Thyroid gland (tissue), 4 donors: Measurements from ENCODE around the gene PLAGL2.

Experiments
- CTCF ChIP-seq, 6 experiments: fragments of 200-600 bp in 3 of 6; fragments of 450-650 bp in 3 of 6; sonication (generic) in 3 of 6; IDR thresholded peaks; one replicate each; pipeline ENCODE4 v1.5.1; 2016 to 2019; ENCODE audit warnings: antibody characterized with exemption in 6 of 6, mild to moderate bottlenecking in 2 of 6, inconsistent platforms in 1 of 6, moderate library complexity in 1 of 6
- POLR2A ChIP-seq, 2 donors: fragments of 450-650 bp; IDR thresholded peaks; one replicate each; pipeline ENCODE4 v1.6.1; 2017; ENCODE audit warnings: antibody characterized with exemption in 2 of 2, mild to moderate bottlenecking in 2 of 2, moderate library complexity in 1 of 2

- no peak for TF ChIP-seq POLR2A (IDR thresholded peaks at IDR 0.05)
- TF ChIP-seq CTCF (IDR thresholded peaks at IDR 0.05) = no peak
Measured at GRCh38 chr20:32159766-32160221, 47.7 kb downstream of the PLAGL2 start.
